ENCODE results near the gene UBXN4.

DNA sequence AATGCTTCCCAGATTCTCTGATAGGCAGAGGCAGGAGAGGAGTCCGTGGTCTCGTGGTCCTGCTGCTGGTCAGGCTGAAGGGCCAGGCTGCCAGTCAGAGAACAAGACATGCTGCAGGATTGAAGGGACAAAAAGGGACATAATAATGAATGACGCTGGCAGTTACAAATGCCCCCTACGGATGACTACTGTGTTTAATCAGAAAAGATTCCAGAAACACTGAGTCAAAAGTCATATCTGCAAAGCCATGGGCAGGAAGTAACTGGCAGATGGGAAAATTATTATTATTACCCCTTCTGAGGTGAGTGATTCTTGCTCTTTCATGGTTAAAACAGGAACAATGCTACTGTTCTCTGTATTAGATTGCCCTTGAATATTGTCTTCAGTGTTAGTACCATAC lies 76.3 kb downstream of the UBXN4 start:
- TF ChIP-seq, protein P1, sequence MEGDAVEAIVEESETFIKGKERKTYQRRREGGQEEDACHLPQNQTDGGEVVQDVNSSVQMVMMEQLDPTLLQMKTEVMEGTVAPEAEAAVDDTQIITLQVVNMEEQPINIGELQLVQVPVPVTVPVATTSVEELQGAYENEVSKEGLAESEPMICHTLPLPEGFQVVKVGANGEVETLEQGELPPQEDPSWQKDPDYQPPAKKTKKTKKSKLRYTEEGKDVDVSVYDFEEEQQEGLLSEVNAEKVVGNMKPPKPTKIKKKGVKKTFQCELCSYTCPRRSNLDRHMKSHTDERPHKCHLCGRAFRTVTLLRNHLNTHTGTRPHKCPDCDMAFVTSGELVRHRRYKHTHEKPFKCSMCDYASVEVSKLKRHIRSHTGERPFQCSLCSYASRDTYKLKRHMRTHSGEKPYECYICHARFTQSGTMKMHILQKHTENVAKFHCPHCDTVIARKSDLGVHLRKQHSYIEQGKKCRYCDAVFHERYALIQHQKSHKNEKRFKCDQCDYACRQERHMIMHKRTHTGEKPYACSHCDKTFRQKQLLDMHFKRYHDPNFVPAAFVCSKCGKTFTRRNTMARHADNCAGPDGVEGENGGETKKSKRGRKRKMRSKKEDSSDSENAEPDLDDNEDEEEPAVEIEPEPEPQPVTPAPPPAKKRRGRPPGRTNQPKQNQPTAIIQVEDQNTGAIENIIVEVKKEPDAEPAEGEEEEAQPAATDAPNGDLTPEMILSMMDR (IDR thresholded peaks at IDR 0.05; ENCODE audit: low read depth, low read length) = no peak
- TF ChIP-seq EZH2phosphoT487 (IDR thresholded peaks at IDR 0.05; ENCODE audit: low read depth) = no peak
